ENCODE measurements around the gene CST7.

GRCh38 chr20:24985802-24986201 lies 36.7 kb downstream of the CST7 start:
- TF ChIP-seq, protein P1, sequence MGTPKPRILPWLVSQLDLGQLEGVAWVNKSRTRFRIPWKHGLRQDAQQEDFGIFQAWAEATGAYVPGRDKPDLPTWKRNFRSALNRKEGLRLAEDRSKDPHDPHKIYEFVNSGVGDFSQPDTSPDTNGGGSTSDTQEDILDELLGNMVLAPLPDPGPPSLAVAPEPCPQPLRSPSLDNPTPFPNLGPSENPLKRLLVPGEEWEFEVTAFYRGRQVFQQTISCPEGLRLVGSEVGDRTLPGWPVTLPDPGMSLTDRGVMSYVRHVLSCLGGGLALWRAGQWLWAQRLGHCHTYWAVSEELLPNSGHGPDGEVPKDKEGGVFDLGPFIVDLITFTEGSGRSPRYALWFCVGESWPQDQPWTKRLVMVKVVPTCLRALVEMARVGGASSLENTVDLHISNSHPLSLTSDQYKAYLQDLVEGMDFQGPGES (IDR thresholded peaks at IDR 0.05; ENCODE audit: low read depth, low read length), result no peak
- TF ChIP-seq CTCF (IDR thresholded peaks at IDR 0.05), result no peak
- TF ChIP-seq CHD2 (IDR thresholded peaks at IDR 0.05; ENCODE audit: low read length, partially characterized antibody), result no peak
- TF ChIP-seq FOXM1 (IDR thresholded peaks at IDR 0.05; ENCODE audit: low read depth), result no peak
- TF ChIP-seq TAF1 (IDR thresholded peaks at IDR 0.05; ENCODE audit: borderline replicate concordance, low read depth, low read length), result no peak
- no peak for TF ChIP-seq EZH2phosphoT487 (IDR thresholded peaks at IDR 0.05; ENCODE audit: borderline replicate concordance, low read depth)
- TF ChIP-seq GABPA (IDR thresholded peaks at IDR 0.05; ENCODE audit: low read depth), result no peak
- TF ChIP-seq, protein P2, sequence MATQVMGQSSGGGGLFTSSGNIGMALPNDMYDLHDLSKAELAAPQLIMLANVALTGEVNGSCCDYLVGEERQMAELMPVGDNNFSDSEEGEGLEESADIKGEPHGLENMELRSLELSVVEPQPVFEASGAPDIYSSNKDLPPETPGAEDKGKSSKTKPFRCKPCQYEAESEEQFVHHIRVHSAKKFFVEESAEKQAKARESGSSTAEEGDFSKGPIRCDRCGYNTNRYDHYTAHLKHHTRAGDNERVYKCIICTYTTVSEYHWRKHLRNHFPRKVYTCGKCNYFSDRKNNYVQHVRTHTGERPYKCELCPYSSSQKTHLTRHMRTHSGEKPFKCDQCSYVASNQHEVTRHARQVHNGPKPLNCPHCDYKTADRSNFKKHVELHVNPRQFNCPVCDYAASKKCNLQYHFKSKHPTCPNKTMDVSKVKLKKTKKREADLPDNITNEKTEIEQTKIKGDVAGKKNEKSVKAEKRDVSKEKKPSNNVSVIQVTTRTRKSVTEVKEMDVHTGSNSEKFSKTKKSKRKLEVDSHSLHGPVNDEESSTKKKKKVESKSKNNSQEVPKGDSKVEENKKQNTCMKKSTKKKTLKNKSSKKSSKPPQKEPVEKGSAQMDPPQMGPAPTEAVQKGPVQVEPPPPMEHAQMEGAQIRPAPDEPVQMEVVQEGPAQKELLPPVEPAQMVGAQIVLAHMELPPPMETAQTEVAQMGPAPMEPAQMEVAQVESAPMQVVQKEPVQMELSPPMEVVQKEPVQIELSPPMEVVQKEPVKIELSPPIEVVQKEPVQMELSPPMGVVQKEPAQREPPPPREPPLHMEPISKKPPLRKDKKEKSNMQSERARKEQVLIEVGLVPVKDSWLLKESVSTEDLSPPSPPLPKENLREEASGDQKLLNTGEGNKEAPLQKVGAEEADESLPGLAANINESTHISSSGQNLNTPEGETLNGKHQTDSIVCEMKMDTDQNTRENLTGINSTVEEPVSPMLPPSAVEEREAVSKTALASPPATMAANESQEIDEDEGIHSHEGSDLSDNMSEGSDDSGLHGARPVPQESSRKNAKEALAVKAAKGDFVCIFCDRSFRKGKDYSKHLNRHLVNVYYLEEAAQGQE (IDR thresholded peaks at IDR 0.05; ENCODE audit: low read depth, low read length), result no peak

Data from SK-N-SH (cell line).